Activated naive CD8-positive, alpha-beta T cell treated with anti-CD3 and anti-CD28 coated beads, Interleukin-2, amount 50 U/mL, for 24 hours (primary cell): Measurements from ENCODE around the gene CDH4.

ENCODE experiments used
- ATAC-seq: fragments of 150-1000 bp; cut with Tn5 transposase; one replicate; pipeline ENCODE4 v1.10.0; 2021
- DNase-seq: peaks from one replicate; pipeline ENCODE4 v3.0.0; 2021
- H3K27ac Mint-ChIP-seq: one replicate; pipeline ENCODE4 v1.8.0; 2021; ENCODE audit warnings: mild to moderate bottlenecking, mixed read lengths
- H3K27me3 Mint-ChIP-seq: one replicate; pipeline ENCODE4 v1.8.0; 2021; ENCODE audit warnings: mixed read lengths
- H3K36me3 Mint-ChIP-seq: one replicate; pipeline ENCODE4 v1.8.0; 2021; ENCODE audit warnings: low read depth, mixed read lengths
- H3K4me1 Mint-ChIP-seq: one replicate; pipeline ENCODE4 v1.8.0; 2021; ENCODE audit warnings: mixed read lengths
- H3K4me3 Mint-ChIP-seq: one replicate; pipeline ENCODE4 v1.8.0; 2021; ENCODE audit warnings: mild to moderate bottlenecking, moderate library complexity, mixed read lengths
- H3K9me3 Mint-ChIP-seq: one replicate; pipeline ENCODE4 v1.8.0; 2021; ENCODE audit warnings: mixed read lengths

Gene CDH4

DNA sequence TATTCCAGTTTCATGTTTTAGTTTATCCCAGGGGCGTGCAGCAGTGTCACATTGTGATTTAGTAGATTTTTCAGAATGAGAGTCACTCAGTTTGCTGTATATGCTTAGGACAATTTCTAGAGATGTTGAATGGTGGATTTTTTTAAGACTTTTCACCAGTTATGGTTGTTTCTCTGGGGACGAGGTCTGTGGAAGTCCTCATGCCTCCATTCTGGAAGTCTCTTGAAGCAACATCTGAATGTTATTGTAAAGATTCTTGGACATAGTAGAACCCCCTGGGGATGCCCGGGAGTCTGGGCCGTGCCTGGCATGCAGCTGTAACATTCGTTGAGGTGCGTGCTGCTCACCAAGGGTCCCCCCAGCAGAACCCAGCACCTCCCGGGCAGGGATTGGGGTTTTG lies 341.5 kb downstream of the CDH4 start:
- Mint-ChIP-seq H3K36me3 (peaks cover 2% of the 10 kb centered on the region), H3K27ac (no peak overlapping the region), H3K4me1 (no peaks in the 10 kb centered on the region), H3K27me3 (peaks cover 2% of the 10 kb centered on the region), H3K4me3 (no peak overlapping the region), H3K9me3 (peaks cover 20% of the 10 kb centered on the region)
- no peak for DNase-seq
- no peak for ATAC-seq

DNA sequence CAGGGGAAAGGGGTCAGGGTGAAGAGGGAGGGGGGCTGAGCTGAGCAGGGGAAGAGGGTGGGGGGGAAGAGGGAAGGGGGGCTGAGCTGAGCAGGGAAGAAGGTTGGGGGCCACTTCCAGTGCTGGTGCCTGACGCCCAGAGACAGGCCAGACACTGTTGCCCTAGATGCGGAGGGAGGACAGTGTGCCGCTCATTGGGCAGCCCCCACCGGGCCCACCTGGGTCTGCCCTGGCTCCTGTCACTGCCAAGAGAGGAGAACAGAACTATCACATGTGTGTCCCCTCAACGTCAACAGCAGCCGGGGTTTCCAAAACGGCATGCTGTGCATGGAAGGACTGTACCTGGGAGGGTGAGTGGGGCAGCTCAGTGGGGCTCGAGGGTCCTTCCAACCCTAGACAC lies 342.1 kb downstream of the CDH4 start:
- no peak for ATAC-seq
- Mint-ChIP-seq H3K36me3 (peaks cover 2% of the 10 kb centered on the region), H3K4me3 (no peak overlapping the region), H3K27me3 (no peaks in the 10 kb centered on the region), H3K27ac (no peak overlapping the region), H3K4me1 (no peaks in the 10 kb centered on the region), H3K9me3 (peaks cover 16% of the 10 kb centered on the region)
- DNase-seq: no peak

GRCh38 chr20:61595216-61595615 lies 343.2 kb downstream of the CDH4 start:
- Mint-ChIP-seq H3K4me1 (no peaks in the 10 kb centered on the region), H3K9me3 (peaks cover 16% of the 10 kb centered on the region), H3K4me3 (no peak overlapping the region), H3K36me3 (peaks cover 2% of the 10 kb centered on the region), H3K27me3 (no peaks in the 10 kb centered on the region), H3K27ac (no peak overlapping the region)
- DNase-seq: no peak
- ATAC-seq: no peak

- Mint-ChIP-seq H3K9me3 (peaks cover 16% of the 10 kb centered on the region), H3K27ac (no peak overlapping the region), H3K4me1 (no peaks in the 10 kb centered on the region), H3K36me3 (peaks cover 2% of the 10 kb centered on the region), H3K4me3 (no peak overlapping the region), H3K27me3 (no peaks in the 10 kb centered on the region)
- no peak for ATAC-seq
- no peak for DNase-seq
Measured at GRCh38 chr20:61596687-61597330, 344.7 kb downstream of the CDH4 start.

GRCh38 chr20:61597996-61598395 lies 345.9 kb downstream of the CDH4 start:
- Mint-ChIP-seq H3K27me3 (no peaks in the 10 kb centered on the region), H3K9me3 (peaks cover 10% of the 10 kb centered on the region), H3K4me3 (no peak overlapping the region), H3K27ac (no peak overlapping the region), H3K36me3 (peaks cover 2% of the 10 kb centered on the region), H3K4me1 (no peaks in the 10 kb centered on the region)
- no peak for ATAC-seq
- DNase-seq: no peak

DNA sequence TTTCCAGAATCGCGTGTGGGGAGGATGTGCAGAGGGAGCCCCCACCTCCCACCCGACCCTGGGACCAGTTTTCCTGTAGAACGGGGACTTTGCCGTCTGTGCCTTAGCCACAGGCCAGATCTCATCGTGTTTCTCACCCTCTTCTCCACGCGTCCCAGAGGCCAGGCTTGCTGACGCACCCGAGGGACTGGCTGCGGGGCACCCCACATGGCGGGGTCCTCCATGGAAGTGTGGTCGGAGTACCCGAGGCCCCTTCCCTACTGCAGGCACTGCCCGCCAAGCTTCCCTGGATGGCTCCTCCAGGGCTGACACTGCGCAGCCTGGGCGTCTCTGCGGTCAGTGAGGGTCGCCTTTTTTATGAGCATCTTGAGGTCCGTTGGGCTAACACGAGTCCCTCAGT lies 346.5 kb downstream of the CDH4 start:
- Mint-ChIP-seq H3K27ac (no peak overlapping the region), H3K36me3 (no peaks in the 10 kb centered on the region), H3K27me3 (no peaks in the 10 kb centered on the region), H3K4me1 (no peaks in the 10 kb centered on the region), H3K9me3 (peaks cover 4% of the 10 kb centered on the region), H3K4me3 (no peak overlapping the region)
- DNase-seq: no peak
- no peak for ATAC-seq

GRCh38 chr20:61599061-61599531 lies 347.0 kb downstream of the CDH4 start:
- H3K9me3 Mint-ChIP-seq: peaks cover 4% of the 10 kb centered on the region
- DNase-seq (no peak), ATAC-seq (no peak)
- H3K27ac Mint-ChIP-seq: no peak overlapping the region
- no peaks in the 10 kb centered on the region for H3K36me3 Mint-ChIP-seq
- no peaks in the 10 kb centered on the region for H3K27me3 Mint-ChIP-seq
- no peak overlapping the region for H3K4me3 Mint-ChIP-seq
- no peaks in the 10 kb centered on the region for H3K4me1 Mint-ChIP-seq

DNA sequence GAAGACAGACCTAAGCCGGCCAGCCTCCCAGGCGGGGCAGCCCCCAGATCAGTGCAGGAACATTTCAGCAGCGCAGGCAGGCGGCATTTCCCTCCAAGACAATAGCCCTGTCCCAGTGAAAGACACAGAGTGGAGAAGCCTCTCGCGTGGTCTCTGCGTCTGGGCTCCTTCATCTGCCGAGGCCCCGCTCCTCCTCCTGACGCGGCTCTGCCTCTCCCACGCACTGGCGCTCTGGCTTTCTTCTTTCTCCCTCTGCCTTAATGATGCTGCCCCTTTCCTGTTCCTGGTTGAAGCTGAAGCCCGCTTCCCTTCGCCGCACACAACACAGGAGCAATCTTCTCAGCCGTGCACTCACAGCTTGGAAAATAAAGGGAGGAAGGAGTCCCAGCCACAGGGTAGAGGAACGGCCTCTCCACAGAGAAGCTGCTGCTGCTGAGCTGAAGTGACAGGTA lies 347.5 kb downstream of the CDH4 start:
- Mint-ChIP-seq H3K36me3 (no peaks in the 10 kb centered on the region), H3K27me3 (no peaks in the 10 kb centered on the region), H3K4me1 (no peaks in the 10 kb centered on the region), H3K27ac (no peak overlapping the region), H3K9me3 (peaks cover 4% of the 10 kb centered on the region), H3K4me3 (no peak overlapping the region)
- ATAC-seq (no peak), DNase-seq (no peak)

DNA sequence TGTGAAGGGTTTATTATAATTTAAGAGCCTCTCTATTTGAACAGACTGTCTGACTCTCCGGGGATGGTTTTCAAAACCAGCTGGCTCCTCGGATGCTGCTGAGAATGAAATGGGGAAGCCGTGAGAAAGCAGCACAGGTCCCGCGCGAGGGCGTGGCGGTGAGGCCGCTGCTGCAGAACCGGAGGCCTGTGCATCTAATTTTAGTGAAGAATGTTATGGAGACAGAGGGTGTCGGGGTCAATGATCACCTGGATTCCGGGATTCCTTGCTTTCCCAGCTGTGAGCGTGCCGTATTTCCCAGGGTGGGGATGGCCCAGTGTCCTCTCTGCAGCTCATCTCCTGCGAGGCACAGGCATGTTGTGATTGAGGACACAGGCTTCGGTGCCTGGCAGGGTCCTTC lies 348.0 kb downstream of the CDH4 start:
- Mint-ChIP-seq H3K27me3 (no peaks in the 10 kb centered on the region), H3K36me3 (no peaks in the 10 kb centered on the region), H3K4me3 (no peak overlapping the region), H3K9me3 (peaks cover 4% of the 10 kb centered on the region), H3K27ac (no peak overlapping the region), H3K4me1 (no peaks in the 10 kb centered on the region)
- DNase-seq (no peak), ATAC-seq (no peak)

GRCh38 chr20:61601361-61601760 lies 349.3 kb downstream of the CDH4 start:
- H3K4me1 Mint-ChIP-seq: no peaks in the 10 kb centered on the region

GRCh38 chr20:61601853-61602252 lies 349.8 kb downstream of the CDH4 start:
- Mint-ChIP-seq H3K4me3 (no peak overlapping the region), H3K4me1 (no peaks in the 10 kb centered on the region), H3K9me3 (no peaks in the 10 kb centered on the region), H3K27me3 (no peaks in the 10 kb centered on the region), H3K36me3 (no peaks in the 10 kb centered on the region), H3K27ac (no peak overlapping the region)
- ATAC-seq (no peak), DNase-seq (no peak)

More at GRCh38 chr20:61601361-61601760, 349.3 kb downstream of the CDH4 start:
- Mint-ChIP-seq H3K4me3 (no peak overlapping the region), H3K36me3 (no peaks in the 10 kb centered on the region), H3K27me3 (no peaks in the 10 kb centered on the region), H3K27ac (no peak overlapping the region), H3K9me3 (no peaks in the 10 kb centered on the region)
- ATAC-seq (no peak), DNase-seq (no peak)

- H3K9me3 Mint-ChIP-seq: no peaks in the 10 kb centered on the region
- H3K4me1 Mint-ChIP-seq: no peaks in the 10 kb centered on the region
- H3K27ac Mint-ChIP-seq: no peak overlapping the region
- ATAC-seq (no peak), DNase-seq (no peak)
- no peaks in the 10 kb centered on the region for H3K36me3 Mint-ChIP-seq
- H3K27me3 Mint-ChIP-seq: no peaks in the 10 kb centered on the region
- H3K4me3 Mint-ChIP-seq: no peak overlapping the region
Measured at GRCh38 chr20:61603715-61604114, 351.7 kb downstream of the CDH4 start.

DNA sequence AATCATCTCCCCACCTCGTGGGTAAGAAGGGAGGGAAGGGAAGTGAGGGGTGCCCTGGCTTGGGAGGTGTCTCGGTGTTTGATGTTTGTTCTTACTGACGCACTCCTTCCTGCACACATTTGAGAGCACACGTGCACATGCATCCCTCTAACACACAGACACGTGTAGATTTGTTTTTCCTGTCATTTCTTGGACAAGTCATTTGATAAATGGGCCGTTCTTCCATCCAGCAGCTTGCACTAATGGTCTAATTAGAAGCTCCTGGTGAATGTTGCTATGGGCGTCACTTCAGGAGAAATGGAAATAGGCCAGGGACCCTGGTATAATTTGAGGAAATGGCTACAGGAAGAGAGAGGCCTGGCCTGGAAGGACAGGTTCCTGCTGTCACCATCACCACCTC lies 352.5 kb downstream of the CDH4 start:
- Mint-ChIP-seq H3K27ac (no peak overlapping the region), H3K36me3 (no peaks in the 10 kb centered on the region), H3K27me3 (no peaks in the 10 kb centered on the region), H3K4me1 (no peaks in the 10 kb centered on the region), H3K4me3 (no peak overlapping the region), H3K9me3 (no peaks in the 10 kb centered on the region)
- DNase-seq (no peak), ATAC-seq (no peak)

GRCh38 chr20:61605283-61605682 lies 353.2 kb downstream of the CDH4 start:
- no peak for DNase-seq
- no peaks in the 10 kb centered on the region for H3K36me3 Mint-ChIP-seq
- ATAC-seq: no peak
- H3K9me3 Mint-ChIP-seq: peaks cover 6% of the 10 kb centered on the region
- H3K27me3 Mint-ChIP-seq: no peaks in the 10 kb centered on the region
- no peak overlapping the region for H3K4me3 Mint-ChIP-seq
- H3K27ac Mint-ChIP-seq: no peak overlapping the region
- no peaks in the 10 kb centered on the region for H3K4me1 Mint-ChIP-seq

- Mint-ChIP-seq H3K27me3 (no peaks in the 10 kb centered on the region), H3K4me1 (no peaks in the 10 kb centered on the region), H3K4me3 (no peak overlapping the region), H3K27ac (no peak overlapping the region), H3K9me3 (peaks cover 8% of the 10 kb centered on the region), H3K36me3 (no peaks in the 10 kb centered on the region)
- ATAC-seq (no peak), DNase-seq (no peak)
Measured at GRCh38 chr20:61605862-61606557, 353.9 kb downstream of the CDH4 start.
